Measurements from ENCODE around the gene TAF6L.

DNA sequence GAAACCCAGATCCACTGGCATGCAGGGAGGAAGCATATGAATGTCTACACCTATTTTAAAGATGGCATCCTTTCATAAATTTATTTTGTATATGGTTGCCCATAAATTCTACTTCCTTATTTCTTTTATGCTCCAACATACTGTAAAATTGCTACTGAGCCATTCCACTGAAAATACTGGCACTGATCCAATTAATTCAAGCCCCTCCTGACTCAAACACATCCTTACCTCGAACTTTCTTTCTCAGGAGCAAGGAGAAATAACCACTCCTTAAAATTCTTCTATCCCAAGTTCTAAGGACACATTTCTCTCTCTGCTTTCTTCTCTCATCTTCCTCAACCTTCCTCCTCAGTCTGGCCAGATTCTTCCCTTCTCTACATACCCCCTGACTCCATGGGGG, 39.6 kb downstream of the TAF6L start:
- TF ChIP-seq EZH2 (IDR thresholded peaks at IDR 0.05) (no peak), EZH2phosphoT487 (IDR thresholded peaks at IDR 0.05) (no peak)
- TF ChIP-seq, protein P1, sequence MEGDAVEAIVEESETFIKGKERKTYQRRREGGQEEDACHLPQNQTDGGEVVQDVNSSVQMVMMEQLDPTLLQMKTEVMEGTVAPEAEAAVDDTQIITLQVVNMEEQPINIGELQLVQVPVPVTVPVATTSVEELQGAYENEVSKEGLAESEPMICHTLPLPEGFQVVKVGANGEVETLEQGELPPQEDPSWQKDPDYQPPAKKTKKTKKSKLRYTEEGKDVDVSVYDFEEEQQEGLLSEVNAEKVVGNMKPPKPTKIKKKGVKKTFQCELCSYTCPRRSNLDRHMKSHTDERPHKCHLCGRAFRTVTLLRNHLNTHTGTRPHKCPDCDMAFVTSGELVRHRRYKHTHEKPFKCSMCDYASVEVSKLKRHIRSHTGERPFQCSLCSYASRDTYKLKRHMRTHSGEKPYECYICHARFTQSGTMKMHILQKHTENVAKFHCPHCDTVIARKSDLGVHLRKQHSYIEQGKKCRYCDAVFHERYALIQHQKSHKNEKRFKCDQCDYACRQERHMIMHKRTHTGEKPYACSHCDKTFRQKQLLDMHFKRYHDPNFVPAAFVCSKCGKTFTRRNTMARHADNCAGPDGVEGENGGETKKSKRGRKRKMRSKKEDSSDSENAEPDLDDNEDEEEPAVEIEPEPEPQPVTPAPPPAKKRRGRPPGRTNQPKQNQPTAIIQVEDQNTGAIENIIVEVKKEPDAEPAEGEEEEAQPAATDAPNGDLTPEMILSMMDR (IDR thresholded peaks at IDR 0.05): no peak
